ENCODE data around the gene TMCO5A. TPM values are rescaled to one million over a fixed set of nuclear protein-coding genes. Genes with fewer than 3 reads are reported as not detected.

The TMCO5A gene
- total and polyA plus RNA-seq, 2 of the 8 experiments (the other 6 are each of a cell fraction or from before 2014, with no cell fraction given), result not detected

- TF ChIP-seq POU5F1 (IDR thresholded peaks at IDR 0.05; ENCODE audit: low read depth, low read length) (no peak), RFX5 (IDR thresholded peaks at IDR 0.05; ENCODE audit: borderline replicate concordance, low read depth, low read length) (no peak), SAP30 (IDR thresholded peaks at IDR 0.05; ENCODE audit: insufficient read depth, insufficient replicate concordance, low read length) (no peak)
Measured at GRCh38 chr15:37929238-37929637, 5.2 kb upstream of the TMCO5A start (continued).

All from H1 (cell line).